OCI-LY1 (cell line): ENCODE measurements around the gene SMKR1.

Source experiments
- EZH2 ChIP-seq: fragments of 200-600 bp; sonication (generic), shearing (Covaris generic); IDR thresholded peaks from 2 replicates; pipeline ENCODE4 v1.8.0; 2017; ENCODE audit warnings: borderline replicate concordance, mixed run types, mild to moderate bottlenecking, antibody characterized with exemption, low read length, moderate library complexity, mixed read lengths
- TF ChIP-seq, protein P1 (sequence below): fragments of 200-600 bp; sonication (generic), shearing (Covaris generic); IDR thresholded peaks from 2 replicates; pipeline ENCODE4 v1.5.1; 2017; ENCODE audit warnings: mild to moderate bottlenecking, antibody characterized with exemption, low read length, moderate library complexity, mixed read lengths

DNA sequence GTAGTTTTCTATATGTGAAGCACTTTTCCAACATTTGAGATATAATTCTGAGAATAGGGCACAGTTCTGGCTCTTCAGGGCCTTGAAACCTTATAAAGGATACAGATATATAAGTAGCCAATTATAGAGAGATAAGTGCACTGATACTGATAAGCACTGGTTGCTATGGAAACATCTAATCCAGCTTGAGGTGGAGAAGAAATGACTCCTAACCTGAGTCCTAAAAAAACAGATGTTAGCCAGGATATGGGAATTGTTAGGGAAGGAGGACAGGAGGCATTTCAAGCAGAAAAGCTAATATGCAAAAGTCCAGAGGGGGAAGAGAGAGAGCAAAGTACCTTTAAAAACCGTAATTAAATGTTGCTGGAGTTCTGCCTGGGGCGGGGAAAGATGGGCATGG, 37.3 kb upstream of the SMKR1 start:
- TF ChIP-seq, protein P1, sequence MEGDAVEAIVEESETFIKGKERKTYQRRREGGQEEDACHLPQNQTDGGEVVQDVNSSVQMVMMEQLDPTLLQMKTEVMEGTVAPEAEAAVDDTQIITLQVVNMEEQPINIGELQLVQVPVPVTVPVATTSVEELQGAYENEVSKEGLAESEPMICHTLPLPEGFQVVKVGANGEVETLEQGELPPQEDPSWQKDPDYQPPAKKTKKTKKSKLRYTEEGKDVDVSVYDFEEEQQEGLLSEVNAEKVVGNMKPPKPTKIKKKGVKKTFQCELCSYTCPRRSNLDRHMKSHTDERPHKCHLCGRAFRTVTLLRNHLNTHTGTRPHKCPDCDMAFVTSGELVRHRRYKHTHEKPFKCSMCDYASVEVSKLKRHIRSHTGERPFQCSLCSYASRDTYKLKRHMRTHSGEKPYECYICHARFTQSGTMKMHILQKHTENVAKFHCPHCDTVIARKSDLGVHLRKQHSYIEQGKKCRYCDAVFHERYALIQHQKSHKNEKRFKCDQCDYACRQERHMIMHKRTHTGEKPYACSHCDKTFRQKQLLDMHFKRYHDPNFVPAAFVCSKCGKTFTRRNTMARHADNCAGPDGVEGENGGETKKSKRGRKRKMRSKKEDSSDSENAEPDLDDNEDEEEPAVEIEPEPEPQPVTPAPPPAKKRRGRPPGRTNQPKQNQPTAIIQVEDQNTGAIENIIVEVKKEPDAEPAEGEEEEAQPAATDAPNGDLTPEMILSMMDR: no peak
- TF ChIP-seq EZH2: no peak
